ENCODE results near the gene SLC2A13. TPM values are rescaled to one million over a fixed set of nuclear protein-coding genes. Genes with fewer than 3 reads are reported as not detected.

The SLC2A13 gene
- total and polyA plus RNA-seq, 10 of the 15 experiments (the other 5 are each of a cell fraction or from before 2014, with no cell fraction given) = 0.05 to 3.7 (median 0.25) TPM

DNA sequence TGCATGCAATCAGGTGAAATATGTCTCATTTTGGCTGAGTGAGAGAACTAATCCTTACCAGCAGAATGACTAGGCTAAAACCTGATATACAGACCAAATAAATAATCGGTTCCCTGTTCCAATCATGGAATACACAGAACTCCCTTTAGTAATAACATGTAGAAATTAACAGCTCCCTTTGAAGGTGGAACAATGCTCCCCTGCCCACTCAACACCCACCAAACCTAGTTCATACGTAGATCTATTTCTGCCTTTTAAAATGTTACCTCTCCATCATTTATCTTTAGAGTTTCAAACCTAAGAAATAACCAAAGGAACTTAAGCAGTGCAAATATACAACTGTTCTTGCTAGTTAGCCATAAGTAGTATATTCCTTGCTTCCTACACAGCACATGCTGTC, 332.6 kb downstream of the SLC2A13 start (continued):
- TF ChIP-seq ZNF592 (IDR thresholded peaks at IDR 0.05) (no peak), POLR2AphosphoS2 (IDR thresholded peaks at IDR 0.05; ENCODE audit: low read depth, low read length) (no peak), FOXK2 (IDR thresholded peaks at IDR 0.05) (no peak)
- TF ChIP-seq, protein P1, sequence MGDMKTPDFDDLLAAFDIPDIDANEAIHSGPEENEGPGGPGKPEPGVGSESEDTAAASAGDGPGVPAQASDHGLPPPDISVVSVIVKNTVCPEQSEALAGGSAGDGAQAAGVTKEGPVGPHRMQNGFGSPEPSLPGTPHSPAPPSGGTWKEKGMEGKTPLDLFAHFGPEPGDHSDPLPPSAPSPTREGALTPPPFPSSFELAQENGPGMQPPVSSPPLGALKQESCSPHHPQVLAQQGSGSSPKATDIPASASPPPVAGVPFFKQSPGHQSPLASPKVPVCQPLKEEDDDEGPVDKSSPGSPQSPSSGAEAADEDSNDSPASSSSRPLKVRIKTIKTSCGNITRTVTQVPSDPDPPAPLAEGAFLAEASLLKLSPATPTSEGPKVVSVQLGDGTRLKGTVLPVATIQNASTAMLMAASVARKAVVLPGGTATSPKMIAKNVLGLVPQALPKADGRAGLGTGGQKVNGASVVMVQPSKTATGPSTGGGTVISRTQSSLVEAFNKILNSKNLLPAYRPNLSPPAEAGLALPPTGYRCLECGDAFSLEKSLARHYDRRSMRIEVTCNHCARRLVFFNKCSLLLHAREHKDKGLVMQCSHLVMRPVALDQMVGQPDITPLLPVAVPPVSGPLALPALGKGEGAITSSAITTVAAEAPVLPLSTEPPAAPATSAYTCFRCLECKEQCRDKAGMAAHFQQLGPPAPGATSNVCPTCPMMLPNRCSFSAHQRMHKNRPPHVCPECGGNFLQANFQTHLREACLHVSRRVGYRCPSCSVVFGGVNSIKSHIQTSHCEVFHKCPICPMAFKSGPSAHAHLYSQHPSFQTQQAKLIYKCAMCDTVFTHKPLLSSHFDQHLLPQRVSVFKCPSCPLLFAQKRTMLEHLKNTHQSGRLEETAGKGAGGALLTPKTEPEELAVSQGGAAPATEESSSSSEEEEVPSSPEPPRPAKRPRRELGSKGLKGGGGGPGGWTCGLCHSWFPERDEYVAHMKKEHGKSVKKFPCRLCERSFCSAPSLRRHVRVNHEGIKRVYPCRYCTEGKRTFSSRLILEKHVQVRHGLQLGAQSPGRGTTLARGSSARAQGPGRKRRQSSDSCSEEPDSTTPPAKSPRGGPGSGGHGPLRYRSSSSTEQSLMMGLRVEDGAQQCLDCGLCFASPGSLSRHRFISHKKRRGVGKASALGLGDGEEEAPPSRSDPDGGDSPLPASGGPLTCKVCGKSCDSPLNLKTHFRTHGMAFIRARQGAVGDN (IDR thresholded peaks at IDR 0.05) = no peak

All from GM12878 (cell line).